Psoas muscle (tissue), 8 donors: ENCODE measurements around the gene SLC22A23. TPM values are rescaled to one million over a fixed set of nuclear protein-coding genes. Genes with fewer than 3 reads are reported as not detected.

Experiments used
- ATAC-seq, 4 donors: fragments of 200-7000 bp; cut with Tn5 transposase; one replicate each; pipeline ENCODE4 v1.9.1; 2020; ENCODE audit warnings: moderate library complexity in 3 of 4, mild to moderate bottlenecking in 2 of 4
- DNase-seq, 2 donors: peaks; one replicate each; pipeline ENCODE4 v3.0.0-alpha.2; 2020
- H3K27ac ChIP-seq: fragments of 200-600 bp; one replicate; pipeline ENCODE4 v1.8.0; 2022
- H3K27me3 ChIP-seq, 3 donors: fragments of 200-600 bp in 1 of 3; one replicate each; pipeline versions ENCODE4 v1.6.1 to v1.8.0; 2013 to 2022; ENCODE audit warnings: low read length in 2 of 3, mild to moderate bottlenecking in 2 of 3, moderate library complexity in 1 of 3; ENCODE audit not compliant: insufficient read depth in 3 of 3
- H3K36me3 ChIP-seq, 2 donors: fragments of 200-600 bp in 1 of 2; one replicate each; pipeline versions ENCODE4 v1.6.1 to v1.8.0; 2013 to 2022; ENCODE audit warnings: low read depth in 1 of 2, mild to moderate bottlenecking in 1 of 2, moderate library complexity in 1 of 2; ENCODE audit not compliant: insufficient read depth in 1 of 2
- H3K4me1 ChIP-seq: fragments of 200-600 bp; one replicate; pipeline ENCODE4 v1.8.0; 2022
- H3K4me3 ChIP-seq: fragments of 200-600 bp; one replicate; pipeline ENCODE4 v1.8.0; 2022; ENCODE audit warnings: mild to moderate bottlenecking
- H3K9me3 ChIP-seq: fragments of 200-600 bp; one replicate; pipeline ENCODE4 v1.8.0; 2022
- WGBS, 3 donors: extraction: QIAGEN DNeasy Blood & Tissue Kit; methylation state at CpG; one replicate each; pipeline versions ENCODE4 v1.1.6 to v1.1.7; 2013; 5-methylcytosine and 5-hydroxymethylcytosine counted together
- intact Hi-C, 2 donors: fragments of 100-400 bp; cut with DNase I; formaldehyde crosslinking; loops; one replicate each; pipeline versions ENCODE4 v1.11.0 to v1.14.2; 2022
- polyA plus RNA-seq, 3 donors: library from polyadenylated mRNA; stranded (reverse); fragments of 200-250 nt; gene quantifications; one replicate each; pipeline ENCODE4 v1.2.3, GENCODE V29; 2013
- total RNA-seq, 4 donors: library from RNA; stranded (reverse); fragmentation: NEBNext Ultra II Directional in 2 of 4; extraction: Animal tissue kit (Norgen Biotek cat#: 25700) in 2 of 4; gene quantifications; one replicate each; pipeline versions ENCODE4 v1.2.1 to v1.2.4, GENCODE V29; 2021 to 2023
- TF ChIP-seq, protein P1 (sequence below): fragments of 200-600 bp; IDR thresholded peaks from one replicate; pipeline ENCODE4 v1.8.0; 2022; ENCODE audit warnings: antibody characterized with exemption
- donor health status: healthy with polysubstance abuse.
- donor health status: DM: no; HTN: no; CAD: no; lungs with moderate emphysema.
- donor health status: Bipolar disorder and iron deficiency.
- donor health status: healthy.
- donor health status: DM: yes; HTN: yes; CAD: no.
- donor health status: DM: no; HTN: no; CAD: no.
- donor health status: DM: no; HTN: no; CAD: no.
- donor health status: DM: yes; HTN: yes; CAD: no.

The SLC22A23 gene
- total and polyA plus RNA-seq, 7 donors = 4.6 to 13.7 (median 8.7) TPM

DNA sequence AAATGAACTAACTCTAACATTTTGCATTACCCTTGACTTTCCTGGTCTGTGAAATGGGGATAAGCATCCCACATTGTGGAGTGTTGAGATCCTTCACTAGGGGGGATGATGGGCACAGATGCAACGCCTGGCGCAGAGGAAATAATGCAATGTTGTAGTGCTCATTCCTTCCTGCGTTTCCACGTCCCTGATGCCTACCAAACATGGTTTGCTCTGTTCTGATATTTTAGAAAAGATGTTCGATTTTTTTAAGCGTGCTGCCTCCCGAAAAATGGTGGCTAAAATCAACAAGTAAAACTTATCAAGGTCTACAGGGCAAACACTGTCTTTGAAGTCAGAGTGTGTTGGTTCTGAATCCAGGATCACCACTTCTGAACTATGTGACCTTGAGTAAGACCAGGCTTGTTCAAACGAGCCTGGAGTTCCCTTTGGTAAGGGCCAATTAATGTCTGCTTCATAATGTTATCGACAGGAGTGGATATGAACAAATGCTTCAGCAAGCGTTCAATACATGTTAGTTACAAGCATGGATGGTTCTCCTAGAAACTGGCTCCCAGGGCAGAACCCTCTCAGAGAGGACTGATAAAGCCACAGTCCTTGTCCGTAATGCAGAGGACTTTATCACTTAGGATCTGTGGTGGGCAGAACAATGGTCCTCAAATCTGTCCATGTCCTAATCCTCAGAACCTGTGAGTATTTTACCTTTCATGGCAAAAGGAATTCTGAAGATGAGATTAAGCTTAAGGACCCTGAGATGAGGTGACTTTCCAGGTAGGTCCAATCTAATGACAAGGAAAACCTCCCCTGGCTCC is 44.7 kb downstream of the SLC22A23 start:
- no peaks in the 10 kb centered on the region for H3K9me3 ChIP-seq
- peaks cover 20% of the 10 kb centered on the region for H3K4me1 ChIP-seq
- intact Hi-C loops = loop anchor here in 1 of 2 donors (5.0 kb wide), 1 partner anchor 320 kb away; no protein-coding TSS in a partner anchor
- no peak overlapping the region for H3K27ac ChIP-seq
- H3K4me3 ChIP-seq = no peak overlapping the region
- TF ChIP-seq, protein P1, sequence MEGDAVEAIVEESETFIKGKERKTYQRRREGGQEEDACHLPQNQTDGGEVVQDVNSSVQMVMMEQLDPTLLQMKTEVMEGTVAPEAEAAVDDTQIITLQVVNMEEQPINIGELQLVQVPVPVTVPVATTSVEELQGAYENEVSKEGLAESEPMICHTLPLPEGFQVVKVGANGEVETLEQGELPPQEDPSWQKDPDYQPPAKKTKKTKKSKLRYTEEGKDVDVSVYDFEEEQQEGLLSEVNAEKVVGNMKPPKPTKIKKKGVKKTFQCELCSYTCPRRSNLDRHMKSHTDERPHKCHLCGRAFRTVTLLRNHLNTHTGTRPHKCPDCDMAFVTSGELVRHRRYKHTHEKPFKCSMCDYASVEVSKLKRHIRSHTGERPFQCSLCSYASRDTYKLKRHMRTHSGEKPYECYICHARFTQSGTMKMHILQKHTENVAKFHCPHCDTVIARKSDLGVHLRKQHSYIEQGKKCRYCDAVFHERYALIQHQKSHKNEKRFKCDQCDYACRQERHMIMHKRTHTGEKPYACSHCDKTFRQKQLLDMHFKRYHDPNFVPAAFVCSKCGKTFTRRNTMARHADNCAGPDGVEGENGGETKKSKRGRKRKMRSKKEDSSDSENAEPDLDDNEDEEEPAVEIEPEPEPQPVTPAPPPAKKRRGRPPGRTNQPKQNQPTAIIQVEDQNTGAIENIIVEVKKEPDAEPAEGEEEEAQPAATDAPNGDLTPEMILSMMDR = no peak
- DNase-seq (no peak), ATAC-seq (no peak)
- no peaks in the 10 kb centered on the region for H3K27me3 ChIP-seq
- 91 to 96% (median 95%) methylated on average over 11 of the region's 11 CpGs for WGBS, 3 donors
- peaks cover 0 to 10% of the 10 kb centered on the region in 2 donors for H3K36me3 ChIP-seq

DNA sequence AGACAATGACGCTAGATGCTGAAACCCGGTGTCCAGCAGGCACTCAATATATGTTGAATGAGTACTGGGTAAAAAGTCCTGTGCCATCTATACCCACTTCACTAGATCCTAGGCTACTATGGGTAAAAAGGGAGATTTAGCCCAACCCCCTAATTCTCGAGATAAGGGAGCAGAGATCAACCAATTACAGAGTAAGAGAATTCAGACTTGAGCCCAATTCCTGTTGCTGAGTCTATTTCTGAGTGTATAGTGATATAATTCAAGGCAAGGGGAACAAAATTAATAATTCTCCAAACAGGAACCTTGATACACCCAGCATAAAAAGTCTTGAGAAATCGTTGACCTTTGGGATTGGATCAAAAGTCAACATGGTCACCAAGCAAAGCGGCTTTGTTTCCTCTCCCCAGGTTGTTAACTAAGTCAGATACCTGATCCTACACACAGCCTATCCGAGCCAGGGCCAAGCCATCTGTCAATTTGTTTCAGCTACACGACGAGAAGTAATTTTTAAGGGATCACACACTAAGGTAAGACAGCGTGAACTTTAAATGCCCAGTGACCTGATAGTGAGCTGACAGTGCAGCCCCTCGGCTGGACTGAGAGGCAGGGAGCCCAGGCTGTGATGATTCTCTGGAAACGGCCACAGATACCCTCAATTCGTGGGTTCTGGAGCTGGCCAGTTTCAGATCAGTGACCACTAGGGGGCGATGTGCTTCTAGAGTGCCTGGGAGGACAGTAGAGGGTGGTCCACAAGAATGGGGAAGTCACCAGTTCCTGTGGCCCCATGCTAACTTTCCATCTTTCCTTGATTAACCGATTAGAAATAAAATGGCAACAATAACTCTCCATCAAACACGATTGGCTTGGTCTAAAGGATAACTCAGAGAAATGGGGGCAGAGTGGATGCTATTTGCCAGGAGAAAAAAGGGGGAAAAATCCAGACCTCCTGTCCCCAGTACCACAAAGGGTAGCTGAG is 46.2 kb downstream of the SLC22A23 start:
- Histone ChIP-seq H3K36me3 (peaks cover 0 to 10% of the 10 kb centered on the region in 2 donors), H3K4me1 (peaks cover 32% of the 10 kb centered on the region), H3K27me3 (no peaks in the 10 kb centered on the region), H3K4me3 (no peak overlapping the region), H3K27ac (no peak overlapping the region), H3K9me3 (no peaks in the 10 kb centered on the region)
- intact Hi-C loops = loop anchor here in 1 of 2 donors (5.0 kb wide), 1 partner anchor 322 kb away; no protein-coding TSS in a partner anchor
- TF ChIP-seq, protein P1 = peak; percentile 72
- ATAC-seq (peak in 2 of 4 donors; percentile 59), DNase-seq (peak in 1 of 2 donors; percentile 57)
- WGBS, 3 donors = 56 to 75% (median 62%) methylated on average over 15 of the region's 15 CpGs

DNA sequence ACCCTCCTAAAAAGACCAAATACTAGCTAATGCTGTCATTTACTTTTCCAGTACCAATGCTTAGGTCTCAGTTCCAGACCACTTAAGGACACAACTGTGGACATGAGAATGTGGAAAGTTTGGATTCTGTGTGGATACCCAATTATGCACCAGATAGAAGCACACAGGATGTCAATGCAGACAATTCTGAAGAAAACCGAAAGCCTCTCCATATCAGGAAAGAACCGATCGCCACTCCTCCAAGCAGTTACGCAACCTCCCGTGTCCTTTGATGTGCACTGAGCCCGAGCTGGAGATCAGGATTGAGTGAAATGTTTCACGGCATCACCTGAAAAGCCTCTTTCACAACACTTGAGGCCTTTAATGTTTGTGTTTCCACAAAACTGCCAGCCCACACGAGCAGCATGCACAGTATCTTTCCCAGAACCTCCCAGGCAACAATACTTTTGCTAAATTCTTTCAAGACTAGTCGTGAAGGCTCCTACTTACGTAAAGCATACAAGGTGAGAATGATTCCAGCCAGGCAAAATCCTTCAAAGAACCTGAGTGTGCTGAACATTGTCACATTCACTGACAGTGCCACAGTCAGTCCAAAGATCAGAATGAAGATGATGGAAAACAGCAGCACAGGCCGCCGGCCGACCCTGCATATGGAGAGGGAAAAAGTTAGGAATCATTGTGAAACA is 47.0 kb downstream of the SLC22A23 start:
- Histone ChIP-seq H3K27me3 (no peaks in the 10 kb centered on the region), H3K4me3 (no peak overlapping the region), H3K9me3 (no peaks in the 10 kb centered on the region), H3K4me1 (peaks cover 30% of the 10 kb centered on the region), H3K27ac (no peak overlapping the region), H3K36me3 (peaks cover 0 to 10% of the 10 kb centered on the region in 2 donors)
- 89 to 96% (median 93%) methylated on average over 13 of the region's 13 CpGs for WGBS, 3 donors
- intact Hi-C loops = loop anchor here in 1 of 2 donors (5.0 kb wide), 2 partner anchors 38 to 322 kb away; no protein-coding TSS in a partner anchor
- TF ChIP-seq, protein P1 = no peak
- ATAC-seq (no peak), DNase-seq (no peak)

DNA sequence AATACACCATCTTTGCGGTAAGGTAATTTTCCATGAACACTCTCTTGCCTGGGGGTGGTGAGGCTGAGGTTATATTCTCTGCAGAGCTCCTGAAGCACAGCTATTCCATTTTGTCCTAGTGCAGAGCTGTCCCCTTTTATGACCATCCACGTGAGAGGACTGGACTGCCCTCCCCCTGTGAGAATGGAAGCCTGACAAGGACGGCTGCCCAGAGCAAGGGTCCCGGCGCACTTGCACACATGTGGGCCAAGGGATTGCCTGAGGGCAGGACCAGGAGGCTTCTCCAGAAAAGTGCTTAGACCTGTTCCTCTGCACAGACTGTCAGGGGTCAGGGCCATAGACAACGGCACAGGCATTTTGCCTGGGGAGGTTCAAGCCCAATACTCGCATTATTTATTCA is 48.2 kb downstream of the SLC22A23 start:
- intact Hi-C loops = loop anchor here in 1 of 2 donors (5.0 kb wide), 1 partner anchor 36 kb away; no protein-coding TSS in a partner anchor

More for the DNA sequence above, 48.2 kb downstream of the SLC22A23 start:
- H3K27ac ChIP-seq = no peak overlapping the region
- peaks cover 22% of the 10 kb centered on the region for H3K4me1 ChIP-seq
- no peak for ATAC-seq
- no peak overlapping the region for H3K4me3 ChIP-seq
- H3K9me3 ChIP-seq = no peaks in the 10 kb centered on the region
- TF ChIP-seq, protein P1 = no peak
- H3K27me3 ChIP-seq = no peaks in the 10 kb centered on the region
- DNase-seq = no peak
- 93 to 97% (median 95%) methylated on average over 7 of the region's 7 CpGs for WGBS, 3 donors
- peaks cover 0 to 10% of the 10 kb centered on the region in 2 donors for H3K36me3 ChIP-seq
